ENCODE results near the gene COBLL1.

- TF ChIP-seq CTCF (conservative IDR thresholded peaks at IDR 0.05; ENCODE audit: low read depth, low read length): no peak
- TF ChIP-seq EZH2 (IDR thresholded peaks at IDR 0.05; ENCODE audit: low read length, unreplicated experiment): no peak
Measured at GRCh38 chr2:164781394-164781793, 60.2 kb downstream of the COBLL1 start.

All from PC-3 (cell line).